ENCODE data around the gene MPRIP.

MPRIP gene

GRCh38 chr17:17111401-17112393 is 69.4 kb downstream of the MPRIP start:
- no peak for TF ChIP-seq CTCF (IDR thresholded peaks at IDR 0.05; ENCODE audit: low read depth, low read length, missing control alignments)
- no peaks in the 10 kb centered on the region for H3K27me3 ChIP-seq (replicated peaks)
- no peak overlapping the region for H3K4me3 ChIP-seq (ENCODE audit: low read depth, low read length)
- H3K36me3 ChIP-seq (replicated peaks), result peaks cover 2% of the 10 kb centered on the region
- DNase-seq, result no peak
- in situ Hi-C loops (cut with HindIII; ENCODE audit: low pct_ligation_motif_present, low sequenced_read_pairs), result no loop called here
- H3K27ac ChIP-seq, result no peak overlapping the region

- peaks cover 2% of the 10 kb centered on the region for H3K36me3 ChIP-seq (replicated peaks)
- no peaks in the 10 kb centered on the region for H3K27me3 ChIP-seq (replicated peaks)
- TF ChIP-seq CTCF (IDR thresholded peaks at IDR 0.05; ENCODE audit: low read depth, low read length, missing control alignments), result no peak
- H3K4me3 ChIP-seq (ENCODE audit: low read depth, low read length), result no peak overlapping the region
- DNase-seq, result no peak
- no peak overlapping the region for H3K27ac ChIP-seq
- in situ Hi-C loops (cut with HindIII; ENCODE audit: low pct_ligation_motif_present, low sequenced_read_pairs), result no loop called here
Observed at GRCh38 chr17:17112628-17113200, 70.5 kb downstream of the MPRIP start.

GRCh38 chr17:17114592-17115225 is 72.5 kb downstream of the MPRIP start:
- no peaks in the 10 kb centered on the region for H3K27me3 ChIP-seq (replicated peaks)
- TF ChIP-seq CTCF (IDR thresholded peaks at IDR 0.05; ENCODE audit: low read depth, low read length, missing control alignments), result no peak
- H3K36me3 ChIP-seq (replicated peaks), result peaks cover 2% of the 10 kb centered on the region
- no peak overlapping the region for H3K27ac ChIP-seq
- in situ Hi-C loops (cut with HindIII; ENCODE audit: low pct_ligation_motif_present, low sequenced_read_pairs), result no loop called here
- no peak for DNase-seq
- no peak overlapping the region for H3K4me3 ChIP-seq (ENCODE audit: low read depth, low read length)

GRCh38 chr17:17115620-17116019 is 73.4 kb downstream of the MPRIP start:
- Histone ChIP-seq H3K36me3 (replicated peaks) (peaks cover 2% of the 10 kb centered on the region), H3K4me3 (ENCODE audit: low read depth, low read length) (no peak overlapping the region), H3K27me3 (replicated peaks) (no peaks in the 10 kb centered on the region), H3K27ac (no peak overlapping the region)
- no peak for TF ChIP-seq CTCF (IDR thresholded peaks at IDR 0.05; ENCODE audit: low read depth, low read length, missing control alignments)
- in situ Hi-C loops (cut with HindIII; ENCODE audit: low pct_ligation_motif_present, low sequenced_read_pairs), result no loop called here
- DNase-seq, result no peak

GRCh38 chr17:17116406-17116805 is 74.1 kb downstream of the MPRIP start:
- TF ChIP-seq CTCF (IDR thresholded peaks at IDR 0.05; ENCODE audit: low read depth, low read length, missing control alignments), result no peak
- H3K27ac ChIP-seq, result no peak overlapping the region
- DNase-seq, result no peak
- no peak overlapping the region for H3K4me3 ChIP-seq (ENCODE audit: low read depth, low read length)
- in situ Hi-C loops (cut with HindIII; ENCODE audit: low pct_ligation_motif_present, low sequenced_read_pairs), result no loop called here
- no peaks in the 10 kb centered on the region for H3K27me3 ChIP-seq (replicated peaks)
- peaks cover 2% of the 10 kb centered on the region for H3K36me3 ChIP-seq (replicated peaks)
